Endothelial cell of umbilical vein (primary cell): Measurements from ENCODE around the gene KDM5B. TPM values are rescaled to one million over a fixed set of nuclear protein-coding genes. Genes with fewer than 3 reads are reported as not detected.

Experiments
- BruUV-seq: library from RNA; stranded (reverse); fragments of 400-500 nt; replicated peaks from 2 replicates; lab custom pipeline; 2021; lab: Mats Ljungman, UMichigan
- CTCF ChIA-PET: fragments of 300-600, 350-600 bp; sonication (Branson Sonifier 250); formaldehyde crosslinking; loops from one replicate; lab custom pipeline; 2021; ENCODE audit warnings: antibody characterized with exemption, inconsistent platforms; lab: Charles Lee
- POLR2A ChIA-PET: fragments of 300-600, 350-600 bp; sonication (Branson Sonifier 250); formaldehyde crosslinking; loops from one replicate; lab custom pipeline; 2021; ENCODE audit warnings: antibody characterized with exemption, inconsistent platforms; lab: Charles Lee
- DNase-seq: peaks from one replicate; pipeline ENCODE4 v3.0.0-alpha.2; 2011; ENCODE audit warnings: low read depth, low spot score
- FAIRE-seq: peaks from 2 replicates; lab custom pipeline; 2011; peaks lifted over from hg19 to GRCh38; lab: Jason Lieb, UNC
- H2AFZ ChIP-seq: 2 replicates; pipeline ENCODE4 v1.6.0; 2012; ENCODE audit warnings: low read depth, low read length, control low read depth, inconsistent platforms
- H3K27ac ChIP-seq: 2 replicates; pipeline ENCODE4 v1.5.1; 2011; ENCODE audit warnings: low read depth, mild to moderate bottlenecking, control low read depth, low read length, moderate library complexity; ENCODE audit not compliant: insufficient read depth
- H3K27me3 ChIP-seq, 2 experiments: 2 replicates each; pipeline versions ENCODE4 v1.6.0 to v1.6.1; 2011; ENCODE audit warnings: low read length in 2 of 2, mixed read lengths in 1 of 2; ENCODE audit not compliant: control insufficient read depth in 2 of 2, insufficient read depth in 2 of 2
- H3K36me3 ChIP-seq, 2 experiments: 2 replicates in 1 of 2; 3 replicates in 1 of 2; pipeline ENCODE4 v1.5.1; 2011; ENCODE audit warnings: low read length in 2 of 2, mild to moderate bottlenecking in 1 of 2, moderate library complexity in 1 of 2; ENCODE audit not compliant: control insufficient read depth in 2 of 2, insufficient read depth in 2 of 2; ENCODE audit errors: extremely low read depth in 1 of 2
- H3K4me1 ChIP-seq: 3 replicates; pipeline ENCODE4 v1.5.1; 2011; ENCODE audit warnings: mild to moderate bottlenecking, low read length; ENCODE audit not compliant: control insufficient read depth, insufficient read depth; ENCODE audit errors: extremely low read depth
- H3K4me2 ChIP-seq: 2 replicates; pipeline ENCODE4 v1.6.1; 2011; ENCODE audit warnings: low read length, control low read depth, mixed read lengths; ENCODE audit not compliant: insufficient read depth
- H3K4me3 ChIP-seq, 3 experiments: fragments of 200-600 bp in 1 of 3; sonication (generic), shearing (Covaris generic) in 1 of 3; replicated peaks in 1 of 3; 2 replicates each; pipeline ENCODE4 v1.5.1; 2011 to 2016; ENCODE audit warnings: control low read depth in 3 of 3, low read length in 3 of 3, mild to moderate bottlenecking in 2 of 3, inconsistent platforms in 1 of 3, low read depth in 1 of 3, moderate library complexity in 1 of 3; ENCODE audit not compliant: insufficient read depth in 1 of 3
- H3K79me2 ChIP-seq: 2 replicates; pipeline ENCODE4 v1.6.0; 2012; ENCODE audit warnings: low read length, inconsistent platforms; ENCODE audit not compliant: control insufficient read depth, insufficient read depth
- H3K9ac ChIP-seq: replicated peaks from 2 replicates; pipeline ENCODE3; 2011; ENCODE audit warnings: low read length, control low read depth; ENCODE audit not compliant: insufficient read depth; ENCODE audit errors: extremely low read depth
- H3K9me1 ChIP-seq: replicated peaks from 3 replicates; pipeline ENCODE4 v1.6.0; 2011; ENCODE audit warnings: mild to moderate bottlenecking, low read length; ENCODE audit not compliant: control insufficient read depth, insufficient read depth; ENCODE audit errors: extremely low read depth
- H3K9me3 ChIP-seq: replicated peaks from 2 replicates; pipeline ENCODE4 v1.5.1; 2012; ENCODE audit warnings: low read length, inconsistent platforms; ENCODE audit not compliant: control insufficient read depth, insufficient read depth
- H4K20me1 ChIP-seq: replicated peaks from 2 replicates; pipeline ENCODE3; 2011; ENCODE audit warnings: mild to moderate bottlenecking, low read length; ENCODE audit not compliant: control insufficient read depth, insufficient read depth; ENCODE audit errors: extremely low read depth
- EZH2 ChIP-seq: IDR thresholded peaks from 2 replicates; pipeline ENCODE4 v1.6.1; 2012; ENCODE audit warnings: borderline replicate concordance, low read depth, mild to moderate bottlenecking, moderate library complexity, low read length, inconsistent platforms; ENCODE audit not compliant: severe bottlenecking
- FOS ChIP-seq: IDR thresholded peaks from 2 replicates; pipeline ENCODE4 v1.6.1; 2011; ENCODE audit warnings: mild to moderate bottlenecking, low read length, moderate library complexity, borderline replicate concordance; ENCODE audit not compliant: insufficient read depth
- GATA2 ChIP-seq: IDR thresholded peaks from 2 replicates; pipeline ENCODE4 v1.7.0; 2011; ENCODE audit warnings: low read depth, mild to moderate bottlenecking, moderate library complexity, mixed read lengths, low read length; ENCODE audit not compliant: insufficient read length, insufficient read depth
- JUN ChIP-seq: IDR thresholded peaks from 2 replicates; pipeline ENCODE4 v1.6.1; 2011; ENCODE audit warnings: borderline replicate concordance, low read depth; ENCODE audit not compliant: insufficient read length, insufficient read depth
- MYC ChIP-seq: IDR thresholded peaks from one replicate; pipeline ENCODE4 v1.6.1; 2011; ENCODE audit warnings: mild to moderate bottlenecking, low read depth, low read length
- POLR2A ChIP-seq: IDR thresholded peaks from 2 replicates; pipeline ENCODE4 v1.6.1; 2012; ENCODE audit warnings: low read depth, mild to moderate bottlenecking, control low read depth, low read length
- POLR2AphosphoS5 ChIP-seq: IDR thresholded peaks from 2 replicates; pipeline ENCODE4 v1.6.1; 2012; ENCODE audit warnings: low read depth, mild to moderate bottlenecking, control low read depth, low read length, moderate library complexity; ENCODE audit not compliant: insufficient read depth
- dilution Hi-C: fragments of 300-500 bp; cut with MboI; formaldehyde crosslinking; loops from one replicate; pipeline ENCODE4 v1.15.0; 2019; ENCODE audit warnings: low sequenced_read_pairs; ENCODE audit not compliant: extremely low pct_ligation_motif_present
- intact Hi-C: fragments of 100-400 bp; cut with micrococcal nuclease; formaldehyde crosslinking; loops from one replicate; pipeline ENCODE4 v1.10.0; 2022
- polyA plus RNA-seq, 4 experiments: library from polyadenylated mRNA; depleted of rRNA in 3 of 4; stranded (reverse) in 3 of 4; unstranded in 1 of 4; fragments of >200 nt; gene quantifications; 2 replicates each; pipeline versions ENCODE4 v1.2.1 to v1.2.3, GENCODE V29; 2011 to 2012; ENCODE audit warnings: missing spikeins in 1 of 4
- total RNA-seq: library from RNA; stranded (reverse); gene quantifications from 2 replicates; pipeline ENCODE4 v1.2.3, GENCODE V29; 2021
- TF ChIP-seq, protein P1 (sequence below), 2 donors: IDR thresholded peaks; 1 replicate in 1 of 2; 2 replicates in 1 of 2; pipeline ENCODE4 v1.5.1; 2011; ENCODE audit warnings: low read length in 2 of 2, mild to moderate bottlenecking in 2 of 2, moderate library complexity in 2 of 2, control low read depth in 1 of 2, inconsistent platforms in 1 of 2, low read depth in 1 of 2; ENCODE audit not compliant: insufficient read depth in 1 of 2; ENCODE audit errors: extremely low read depth in 1 of 2
- TF ChIP-seq, protein P2 (sequence below): IDR thresholded peaks from 2 replicates; pipeline ENCODE4 v1.6.1; 2011; ENCODE audit not compliant: insufficient read depth, insufficient read length

Gene KDM5B
- total and polyA plus RNA-seq, 2 donors (not counting 3 experiments of a cell fraction or from before 2014, with no cell fraction given): 25.2 to 65.5 TPM

DNA sequence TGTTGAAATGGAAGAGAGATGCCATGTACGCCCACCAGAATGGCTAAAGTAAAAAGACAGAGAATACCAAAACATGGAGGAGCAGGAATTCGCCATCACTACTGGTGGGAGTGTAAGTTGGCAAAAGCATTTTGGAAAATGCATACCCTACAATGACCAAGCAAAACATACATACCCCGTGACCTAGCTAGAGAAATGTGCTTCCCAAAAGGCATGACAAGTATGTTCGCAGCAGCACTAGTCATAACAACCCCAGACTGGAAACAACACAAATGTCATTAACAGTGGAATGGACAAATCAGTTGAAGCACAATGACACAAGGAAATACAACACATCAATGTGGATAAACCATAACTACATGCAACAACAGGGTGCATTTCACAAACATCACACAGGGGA is 125.2 kb downstream of the KDM5B start:
- Histone ChIP-seq H3K9me1 (no peaks in the 10 kb centered on the region), H3K9me3 (no peaks in the 10 kb centered on the region), H4K20me1 (no peaks in the 10 kb centered on the region), H3K9ac (no peak overlapping the region), H3K36me3 (no peaks in the 10 kb centered on the region), H3K4me3 (no peak overlapping the region), H3K27ac (no peak overlapping the region), H3K4me2 (no peak overlapping the region), H3K27me3 (peaks cover 7 to 18% of the 10 kb centered on the region in 2 experiments), H2AFZ (no peak overlapping the region), H3K4me1 (no peaks in the 10 kb centered on the region), H3K79me2 (no peaks in the 10 kb centered on the region)
- ChIA-PET CTCF (interaction anchor here (1.4 kb wide), 1 partner anchor 9 kb away, joined by 5 read pairs; no protein-coding TSS in a partner anchor), POLR2A (no interaction called here)
- BruUV-seq: no TSS peak
- DNase-seq: no peak
- intact Hi-C loops (no loop called here), dilution Hi-C loops (no loop called here)
- no peak for TF ChIP-seq MYC
- FAIRE-seq: no peak

DNA sequence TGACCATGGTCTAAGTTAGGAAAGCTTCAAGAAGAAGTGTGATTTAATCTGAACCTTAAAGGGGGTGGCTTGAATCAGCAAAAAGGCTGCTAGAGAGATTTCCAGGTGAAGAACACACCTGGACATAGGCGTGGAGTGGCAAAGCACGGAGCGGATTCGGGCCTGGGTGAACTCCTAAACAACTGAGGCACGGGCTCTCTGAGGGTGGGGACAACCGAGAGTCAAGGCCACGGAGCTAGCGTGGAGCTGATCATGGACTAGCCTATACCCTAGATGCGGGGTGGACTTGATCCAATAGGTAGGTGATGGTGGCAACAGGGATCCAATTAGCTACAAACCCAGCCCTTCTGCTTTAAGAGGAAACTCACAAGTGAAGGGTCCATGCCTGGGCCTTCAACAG is 125.7 kb downstream of the KDM5B start:
- POLR2A ChIA-PET: no interaction called here
- no peaks in the 10 kb centered on the region for H3K36me3 ChIP-seq
- H3K9me3 ChIP-seq: no peaks in the 10 kb centered on the region
- intact Hi-C loops: no loop called here
- TF ChIP-seq, protein P1, sequence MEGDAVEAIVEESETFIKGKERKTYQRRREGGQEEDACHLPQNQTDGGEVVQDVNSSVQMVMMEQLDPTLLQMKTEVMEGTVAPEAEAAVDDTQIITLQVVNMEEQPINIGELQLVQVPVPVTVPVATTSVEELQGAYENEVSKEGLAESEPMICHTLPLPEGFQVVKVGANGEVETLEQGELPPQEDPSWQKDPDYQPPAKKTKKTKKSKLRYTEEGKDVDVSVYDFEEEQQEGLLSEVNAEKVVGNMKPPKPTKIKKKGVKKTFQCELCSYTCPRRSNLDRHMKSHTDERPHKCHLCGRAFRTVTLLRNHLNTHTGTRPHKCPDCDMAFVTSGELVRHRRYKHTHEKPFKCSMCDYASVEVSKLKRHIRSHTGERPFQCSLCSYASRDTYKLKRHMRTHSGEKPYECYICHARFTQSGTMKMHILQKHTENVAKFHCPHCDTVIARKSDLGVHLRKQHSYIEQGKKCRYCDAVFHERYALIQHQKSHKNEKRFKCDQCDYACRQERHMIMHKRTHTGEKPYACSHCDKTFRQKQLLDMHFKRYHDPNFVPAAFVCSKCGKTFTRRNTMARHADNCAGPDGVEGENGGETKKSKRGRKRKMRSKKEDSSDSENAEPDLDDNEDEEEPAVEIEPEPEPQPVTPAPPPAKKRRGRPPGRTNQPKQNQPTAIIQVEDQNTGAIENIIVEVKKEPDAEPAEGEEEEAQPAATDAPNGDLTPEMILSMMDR (IDR thresholded peaks at IDR 0.05; ENCODE audit: extremely low read depth in 1 of 2, insufficient read depth in 1 of 2, low read depth in 1 of 2, low read length in 2 of 2): no peak
- TF ChIP-seq, protein P2, sequence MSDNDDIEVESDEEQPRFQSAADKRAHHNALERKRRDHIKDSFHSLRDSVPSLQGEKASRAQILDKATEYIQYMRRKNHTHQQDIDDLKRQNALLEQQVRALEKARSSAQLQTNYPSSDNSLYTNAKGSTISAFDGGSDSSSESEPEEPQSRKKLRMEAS: no peak
- TF ChIP-seq EZH2 (no peak), MYC (no peak), GATA2 (no peak), POLR2A (no peak), FOS (no peak), POLR2AphosphoS5 (no peak), JUN (no peak)
- dilution Hi-C loops: no loop called here
- H4K20me1 ChIP-seq: no peaks in the 10 kb centered on the region
- no peak overlapping the region for H2AFZ ChIP-seq
- H3K27ac ChIP-seq: no peak overlapping the region
- no peaks in the 10 kb centered on the region for H3K9me1 ChIP-seq
- H3K79me2 ChIP-seq: no peaks in the 10 kb centered on the region
- H3K4me1 ChIP-seq: no peaks in the 10 kb centered on the region
- CTCF ChIA-PET: interaction anchor here (1.4 kb wide), 1 partner anchor 10 kb away, joined by 5 read pairs; no protein-coding TSS in a partner anchor
- no peak overlapping the region for H3K4me2 ChIP-seq
- H3K9ac ChIP-seq: no peak overlapping the region
- FAIRE-seq: no peak
- peaks cover 7 to 18% of the 10 kb centered on the region in 2 experiments for H3K27me3 ChIP-seq
- H3K4me3 ChIP-seq: no peak overlapping the region
- no peak for DNase-seq
- BruUV-seq: no TSS peak
